HG02623 (cell line): ENCODE results near the gene ETFBKMT.
A peak's percentile ranks its signal among the peaks of the same experiment; 100 is the strongest.
"Not testable (repeated sequence)": the region's sequence is repeated elsewhere in the genome, so short reads cannot be mapped to it uniquely, and the experiment has no call there.

ENCODE experiments used
- ATAC-seq: cut with Tn5 transposase; IDR thresholded peaks from one replicate; pipeline ENCODE4 v1.9.1; 2021; ENCODE audit warnings: moderate library complexity; ENCODE audit not compliant: unreplicated experiment

ETFBKMT gene

DNA sequence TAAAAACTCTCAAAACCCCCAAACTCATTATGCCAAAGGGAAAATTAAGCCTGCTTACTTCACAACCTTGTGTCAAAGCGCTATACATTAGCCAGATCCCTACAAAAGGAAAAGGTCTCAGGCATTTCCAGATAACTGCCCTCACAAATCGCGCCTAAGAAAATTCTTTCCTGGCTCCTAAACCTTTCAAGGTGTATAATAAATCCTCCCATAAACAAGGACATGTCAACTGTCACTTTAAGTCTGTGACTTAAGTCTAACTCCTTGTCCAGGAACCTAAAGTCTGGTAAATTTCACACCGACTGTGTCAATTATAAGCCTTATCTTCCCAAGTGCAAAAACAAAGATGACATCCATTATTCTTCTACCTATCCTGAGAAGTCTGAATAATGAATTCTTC lies 4.3 kb upstream of the ETFBKMT start:
- ATAC-seq, result no peak

DNA sequence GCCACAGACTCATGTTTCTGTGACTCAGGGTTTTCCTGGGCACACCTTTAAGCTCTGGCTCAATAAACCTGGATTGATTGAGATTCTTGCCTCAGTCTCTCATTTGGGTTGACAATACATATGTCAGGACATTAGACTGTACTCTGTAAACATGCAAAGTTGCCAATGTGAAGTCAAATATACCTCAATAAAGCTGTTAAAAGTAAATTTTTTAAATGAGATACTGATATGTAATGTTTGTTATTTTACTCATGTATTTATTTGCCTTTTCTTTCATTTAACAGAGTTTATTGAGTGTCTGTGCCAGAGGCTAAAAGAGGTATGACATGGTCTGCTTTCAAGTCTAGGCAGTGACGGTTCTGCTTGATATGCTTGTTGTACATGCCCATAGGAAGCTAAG lies 3.7 kb upstream of the ETFBKMT start:
- no peak for ATAC-seq

DNA sequence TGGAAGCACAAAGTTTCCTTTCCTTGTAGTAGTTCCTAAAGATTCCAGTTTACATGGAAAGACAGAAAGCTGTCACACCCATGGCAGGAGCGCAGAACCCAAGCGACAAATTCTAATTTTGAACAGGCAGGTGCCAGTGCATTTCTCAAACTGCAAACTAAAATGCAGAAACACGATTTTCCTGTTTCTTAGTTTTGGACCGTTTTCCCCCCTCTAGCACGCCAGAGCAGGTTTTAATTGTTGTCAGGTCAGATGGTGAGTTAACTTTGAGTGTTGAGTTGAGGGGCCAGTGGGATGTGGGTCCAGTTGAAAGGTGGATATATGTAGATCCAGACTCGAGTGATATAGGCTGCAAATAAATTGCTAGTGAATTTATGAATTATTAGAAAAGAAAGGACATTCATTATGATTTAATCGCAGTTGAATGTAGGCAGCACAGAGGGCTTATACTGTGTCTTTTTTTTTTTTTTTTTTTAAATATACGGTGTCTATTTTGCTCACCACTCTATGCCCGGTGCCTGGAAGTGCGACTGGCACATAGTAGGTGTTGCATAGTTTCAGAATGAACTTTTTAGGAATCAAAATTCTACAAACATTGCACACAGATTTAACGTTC lies 909 bp upstream of the ETFBKMT start:
- no peak for ATAC-seq

DNA sequence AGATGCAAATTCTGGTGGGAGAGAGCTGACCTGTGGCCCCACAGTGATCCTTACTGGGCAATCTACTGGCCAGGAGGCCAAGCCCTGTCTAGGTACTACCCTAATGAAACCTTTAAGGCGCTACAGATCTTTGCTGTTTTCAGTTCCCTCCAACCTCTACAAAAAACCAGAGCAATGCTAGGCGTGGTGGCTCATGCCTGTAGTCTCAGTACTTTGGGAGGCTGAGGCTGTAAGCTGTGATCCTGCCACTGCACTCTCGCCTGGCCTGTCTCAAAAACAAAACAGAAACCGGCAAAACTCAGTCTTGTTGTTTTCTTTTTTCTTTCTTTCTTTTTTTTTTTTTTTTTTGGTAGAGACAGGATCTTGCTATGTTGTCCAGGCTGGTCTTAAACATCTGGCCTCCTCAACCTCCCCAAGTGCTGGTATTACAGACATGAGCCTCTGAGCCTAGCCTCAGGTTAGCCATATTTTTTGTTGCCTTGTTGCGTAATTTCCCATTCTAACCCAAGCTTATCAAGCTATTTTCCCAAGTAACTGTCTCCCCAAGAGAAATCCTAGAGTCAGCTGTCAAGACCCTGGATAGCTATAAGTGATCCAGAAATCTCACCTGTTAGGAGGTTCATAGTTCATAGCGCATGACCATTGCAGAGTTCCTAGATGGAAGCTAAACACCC lies 2.8 kb downstream of the ETFBKMT start:
- ATAC-seq, result no peak

DNA sequence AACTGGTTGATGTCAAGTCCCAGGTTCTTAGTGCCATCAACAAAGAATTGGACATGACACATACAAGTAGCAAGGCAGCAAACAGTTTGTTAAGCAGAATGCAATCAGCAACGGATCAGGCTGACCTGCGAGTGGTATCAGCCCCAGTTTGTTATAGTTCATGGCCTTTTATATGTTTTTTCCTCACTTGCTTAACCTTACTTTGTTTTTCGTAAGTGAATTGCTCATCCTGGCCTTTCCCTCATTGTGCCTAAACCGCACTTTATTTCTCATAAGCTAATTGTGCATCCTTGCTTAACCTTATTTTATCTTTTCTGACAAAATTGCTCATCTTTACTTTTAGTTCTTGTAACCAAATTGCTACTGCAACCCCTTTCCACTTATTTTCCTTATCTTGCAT lies 4.1 kb downstream of the ETFBKMT start:
- ATAC-seq, result no peak

DNA sequence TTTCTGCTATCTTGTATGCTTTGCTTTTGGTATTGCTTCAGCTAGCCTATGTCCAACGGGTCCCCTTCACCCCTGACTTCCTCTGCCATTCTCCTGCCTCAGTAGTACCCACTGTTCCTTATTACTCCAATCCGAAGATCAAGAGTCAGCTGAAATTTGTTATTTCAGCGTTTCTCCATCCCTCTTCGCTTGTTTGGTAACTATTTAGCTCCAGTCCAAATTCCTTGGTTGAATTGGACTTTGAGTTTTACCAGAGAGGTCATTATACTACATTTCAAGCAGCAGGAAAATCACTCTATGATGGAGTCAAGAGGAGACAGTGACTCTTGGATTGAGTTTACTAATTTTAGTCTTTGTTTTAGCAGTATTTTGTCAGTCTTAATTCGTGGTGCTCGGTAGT lies 4.5 kb downstream of the ETFBKMT start:
- no peak for ATAC-seq

DNA sequence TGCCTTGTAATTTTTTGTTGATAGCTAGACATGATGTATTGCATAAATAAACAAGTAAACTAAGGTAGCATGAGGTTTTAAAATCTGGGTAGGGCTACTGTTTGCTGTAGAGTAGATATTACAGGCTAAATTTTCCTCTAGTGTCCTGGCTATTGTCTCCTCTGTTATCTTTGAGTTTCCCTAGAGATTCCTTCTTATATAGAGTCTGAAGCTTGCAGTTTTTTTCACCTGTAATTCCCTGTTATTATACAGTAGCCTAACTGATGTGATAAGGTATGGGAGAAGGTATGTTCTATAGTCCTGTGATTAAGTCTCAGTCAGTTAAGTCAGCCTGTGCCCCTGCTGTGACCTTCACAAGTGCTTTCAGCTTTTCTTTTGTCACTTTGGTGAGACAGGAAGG lies 9.5 kb downstream of the ETFBKMT start:
- ATAC-seq, result no peak

DNA sequence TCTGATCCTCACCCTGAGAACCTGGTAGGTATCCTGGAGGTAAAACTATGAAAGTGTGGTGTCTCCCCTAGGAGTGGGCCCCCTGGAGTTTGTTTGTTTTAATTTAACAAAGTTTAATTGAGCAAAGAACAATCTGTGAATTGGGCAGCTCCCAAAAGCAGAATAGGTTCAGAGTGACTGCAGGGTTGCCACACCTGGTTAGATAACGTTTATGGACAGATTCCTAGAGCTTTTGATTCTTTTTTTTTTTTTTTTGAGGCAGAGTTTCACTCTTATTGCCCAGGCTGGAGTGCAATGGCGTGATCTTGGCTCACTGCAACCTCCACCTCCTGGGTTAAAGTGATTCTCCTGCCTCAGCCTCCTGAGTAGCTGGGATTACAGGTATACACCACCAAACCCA lies 10.1 kb downstream of the ETFBKMT start:
- ATAC-seq, result not testable (repeated sequence)

DNA sequence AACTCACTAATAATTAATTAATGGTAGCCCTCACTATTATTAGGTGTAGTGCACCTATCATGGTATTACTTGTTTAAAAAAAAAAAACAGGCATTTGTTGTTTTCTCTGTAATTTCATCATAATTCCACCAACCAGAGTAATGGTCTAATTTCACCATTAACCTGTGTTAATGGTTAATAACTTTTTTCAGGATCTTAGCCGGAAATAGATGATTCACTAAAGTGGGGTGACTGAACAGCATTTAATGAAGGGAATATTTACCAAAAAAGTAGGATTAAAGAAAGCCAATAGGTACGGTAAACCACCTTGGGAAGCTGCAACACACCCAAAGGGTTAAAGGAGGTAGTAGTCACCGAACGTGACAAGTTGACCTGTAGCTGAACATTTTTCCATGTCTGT lies 13.0 kb downstream of the ETFBKMT start:
- no peak for ATAC-seq

DNA sequence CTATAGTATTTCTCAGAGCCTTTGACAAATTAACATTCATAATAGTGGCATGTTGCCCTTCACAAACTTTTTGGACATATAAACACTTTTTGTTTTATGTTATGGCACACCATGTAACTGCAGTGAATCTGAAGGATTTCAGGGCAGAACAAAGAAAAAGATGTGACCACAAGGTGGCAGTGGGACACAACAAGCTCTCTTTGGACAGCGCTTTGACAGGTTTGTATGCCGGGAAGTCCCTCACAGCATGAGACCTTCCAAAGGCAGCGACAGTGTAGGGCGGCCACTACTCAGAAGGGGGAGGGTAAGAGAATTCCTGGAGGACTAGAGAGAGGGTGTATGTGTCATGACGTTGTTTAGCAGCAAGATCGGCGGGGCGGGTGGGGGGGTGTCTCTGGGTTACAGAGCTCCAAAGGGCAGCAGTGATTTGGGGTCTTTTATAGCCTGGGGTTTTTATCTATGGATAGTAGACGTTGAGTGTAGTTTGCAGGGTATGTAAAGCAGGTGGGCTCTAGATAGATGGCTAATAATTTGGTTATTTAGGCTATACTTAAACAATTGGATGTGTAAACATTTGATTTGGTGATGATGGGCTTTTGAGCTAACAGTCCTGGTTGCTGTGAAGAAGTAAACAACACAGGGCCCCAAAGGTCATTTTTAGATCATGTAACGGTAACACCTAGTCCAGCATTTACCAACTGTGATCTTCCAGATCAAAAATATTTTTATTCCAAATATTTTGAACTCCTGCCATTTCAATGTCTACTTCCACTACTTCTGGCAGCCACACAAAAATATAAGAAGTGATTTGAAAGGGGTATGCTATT lies 22.9 kb downstream of the ETFBKMT start:
- ATAC-seq, result peak; percentile 77

DNA sequence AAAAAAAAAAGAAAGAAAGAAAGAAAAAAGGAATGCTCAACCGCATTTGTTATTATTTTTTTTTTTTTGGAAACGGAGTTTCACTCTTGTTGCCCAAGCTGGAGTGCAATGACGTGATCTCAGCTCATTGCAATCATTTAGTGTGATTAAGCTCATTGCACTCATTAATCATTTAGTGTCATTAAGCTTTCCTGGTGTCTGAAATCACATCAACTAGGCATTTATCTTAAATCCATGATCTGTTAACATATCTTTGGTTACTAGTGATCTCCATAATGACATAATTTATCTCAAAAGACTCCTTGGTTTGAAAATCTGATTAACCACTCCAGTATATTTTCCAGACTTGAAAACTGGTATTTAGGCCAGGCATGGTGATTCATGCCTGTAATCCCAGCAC lies 26.3 kb downstream of the ETFBKMT start:
- ATAC-seq, result no peak

DNA sequence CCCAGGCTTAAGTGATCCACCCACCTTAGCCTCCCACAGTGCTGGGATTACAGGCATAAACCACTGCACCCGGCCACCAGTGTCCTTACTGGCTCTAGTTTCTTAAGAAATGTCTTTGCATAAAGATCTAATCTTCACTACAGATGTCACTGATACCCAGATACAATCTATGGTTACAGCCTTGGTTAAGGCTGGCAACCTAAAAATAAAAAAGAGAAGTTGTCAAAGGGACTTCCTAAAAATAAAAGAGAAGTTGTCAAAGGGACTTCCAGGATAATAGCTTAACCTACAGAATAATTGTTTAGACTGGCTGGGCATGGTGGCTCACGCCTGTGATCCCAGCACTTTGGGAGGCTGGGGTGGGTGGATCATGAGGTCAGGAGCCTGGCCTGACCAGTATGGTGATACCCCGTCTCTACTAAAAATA lies 27.6 kb downstream of the ETFBKMT start:
- ATAC-seq, result peak; percentile 76

DNA sequence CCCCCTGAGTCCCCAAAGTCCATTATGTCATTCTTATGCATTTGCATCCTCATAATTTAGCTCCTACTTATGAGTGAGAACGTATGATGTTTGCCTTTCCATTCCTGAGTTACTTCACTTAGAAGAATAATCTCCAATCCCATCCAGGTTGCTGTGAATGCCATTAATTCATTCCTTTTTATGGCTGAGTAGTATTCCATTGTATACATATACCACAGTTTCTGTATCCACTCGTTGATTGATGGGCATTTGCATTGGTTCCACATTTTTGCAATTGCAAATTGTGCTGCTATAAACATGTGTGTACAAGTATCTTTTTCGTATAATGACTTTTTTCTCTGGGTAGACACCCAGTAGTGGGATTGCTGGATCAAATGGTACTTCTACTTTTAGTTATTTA lies 30.4 kb downstream of the ETFBKMT start:
- not testable (repeated sequence) for ATAC-seq

DNA sequence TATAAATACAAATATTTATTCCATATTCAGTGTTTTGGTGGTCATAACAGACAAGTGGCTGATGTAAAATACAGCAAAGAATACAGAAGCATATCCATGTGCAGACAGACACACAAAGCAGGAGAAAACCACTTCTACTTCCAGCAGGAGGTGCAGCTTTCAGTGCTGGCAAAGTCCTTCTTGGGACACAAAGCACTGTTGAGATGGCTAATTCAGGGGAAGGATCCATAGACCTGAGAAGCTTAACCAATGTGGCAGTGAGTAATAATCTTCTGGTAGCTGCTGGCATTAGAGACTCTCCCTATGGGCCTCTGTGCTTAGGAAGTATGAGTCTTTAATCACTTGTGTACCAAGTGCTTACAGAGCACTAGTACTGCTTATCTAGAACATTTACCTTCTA lies 42.6 kb downstream of the ETFBKMT start:
- ATAC-seq, result no peak

DNA sequence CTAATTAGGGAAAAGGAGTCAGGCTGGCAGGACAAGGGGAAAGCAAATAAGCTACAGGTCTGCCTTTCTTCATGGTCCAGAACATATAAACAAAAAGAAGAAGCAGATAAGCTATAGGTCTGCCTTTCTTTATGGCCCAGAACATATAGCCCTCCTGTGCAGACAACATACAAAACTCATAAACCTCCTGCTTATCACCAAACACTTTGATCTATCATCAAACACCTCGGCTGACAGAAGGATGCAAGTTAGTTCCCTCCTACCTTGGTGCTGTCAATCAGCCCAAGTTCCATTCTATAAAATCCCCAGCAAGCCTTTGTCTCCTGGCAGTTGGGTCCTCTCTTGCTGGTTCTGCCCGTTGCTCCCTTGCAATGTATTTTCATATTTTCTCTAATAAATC lies 46.1 kb downstream of the ETFBKMT start:
- no peak for ATAC-seq

DNA sequence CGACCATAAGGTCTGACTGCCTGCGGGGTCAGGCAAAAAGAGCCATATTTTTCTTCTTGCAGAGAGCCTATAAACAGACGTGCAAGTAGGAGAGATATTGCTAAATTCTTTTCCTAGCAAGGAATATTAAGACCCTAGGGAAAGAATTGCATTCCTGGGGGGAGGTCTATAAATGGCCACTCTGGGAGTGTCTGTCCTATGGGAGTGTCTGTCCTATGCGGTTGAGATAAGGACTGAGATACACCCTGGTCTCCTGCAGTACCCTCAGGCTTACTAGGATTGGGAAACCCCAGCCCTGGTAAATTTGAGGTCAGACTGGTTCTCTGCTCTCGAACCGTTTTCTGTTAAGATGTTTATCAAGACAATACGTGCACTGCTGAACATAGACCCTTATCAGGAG lies 48.6 kb downstream of the ETFBKMT start:
- ATAC-seq, result not testable (repeated sequence)

DNA sequence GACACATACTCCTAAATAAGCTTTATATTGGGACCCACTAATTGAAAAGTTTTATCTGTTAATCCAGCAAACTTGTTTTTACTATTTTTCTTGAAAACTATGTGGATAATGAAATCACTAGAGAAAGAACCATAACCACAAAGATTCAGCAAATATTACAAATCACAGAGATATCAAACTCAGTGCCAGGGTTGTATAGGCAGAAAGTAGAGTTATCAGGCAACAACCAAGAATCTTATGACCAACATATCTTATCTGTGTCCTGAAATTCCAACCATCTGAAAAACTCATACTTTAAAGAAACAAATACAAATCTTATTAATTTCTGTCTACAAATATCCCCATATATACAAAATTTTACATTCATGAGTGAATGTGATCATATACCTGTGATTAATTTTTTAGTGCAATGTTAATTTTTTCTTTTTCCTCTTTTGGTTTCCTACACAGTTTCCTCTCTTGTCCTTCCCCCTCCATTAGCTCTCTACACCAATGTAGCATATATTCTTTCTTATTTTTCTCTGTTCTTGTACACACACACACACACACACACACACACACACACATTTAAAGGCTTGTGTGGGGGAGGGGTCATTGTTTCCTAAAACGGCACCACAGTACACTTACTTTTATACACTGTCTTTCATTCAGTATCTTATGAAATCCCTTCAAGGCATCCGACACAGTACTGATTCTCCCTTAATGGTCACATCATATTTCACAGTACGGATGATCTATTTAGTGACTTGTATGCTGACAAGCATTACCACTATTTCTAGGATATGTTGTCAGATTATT lies 50.7 kb downstream of the ETFBKMT start:
- no peak for ATAC-seq

DNA sequence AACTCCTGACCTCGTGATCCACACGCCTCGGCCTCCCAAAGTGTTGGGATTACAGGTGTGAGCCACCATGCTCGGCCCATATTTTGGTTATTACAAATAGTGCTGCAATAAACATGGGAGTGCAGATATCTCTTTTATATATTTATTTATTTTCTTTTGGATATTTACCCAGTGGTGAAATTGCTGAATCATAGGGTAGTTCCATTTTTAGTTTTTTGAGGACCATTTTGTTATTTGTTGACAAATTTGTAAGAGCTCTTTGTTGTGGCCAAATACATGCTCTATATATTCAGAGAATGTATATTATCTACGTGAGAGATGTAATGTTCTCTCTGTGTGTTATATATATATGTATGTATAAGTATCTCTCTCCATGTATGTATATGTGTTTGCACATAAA lies 53.4 kb downstream of the ETFBKMT start:
- ATAC-seq, result no peak

DNA sequence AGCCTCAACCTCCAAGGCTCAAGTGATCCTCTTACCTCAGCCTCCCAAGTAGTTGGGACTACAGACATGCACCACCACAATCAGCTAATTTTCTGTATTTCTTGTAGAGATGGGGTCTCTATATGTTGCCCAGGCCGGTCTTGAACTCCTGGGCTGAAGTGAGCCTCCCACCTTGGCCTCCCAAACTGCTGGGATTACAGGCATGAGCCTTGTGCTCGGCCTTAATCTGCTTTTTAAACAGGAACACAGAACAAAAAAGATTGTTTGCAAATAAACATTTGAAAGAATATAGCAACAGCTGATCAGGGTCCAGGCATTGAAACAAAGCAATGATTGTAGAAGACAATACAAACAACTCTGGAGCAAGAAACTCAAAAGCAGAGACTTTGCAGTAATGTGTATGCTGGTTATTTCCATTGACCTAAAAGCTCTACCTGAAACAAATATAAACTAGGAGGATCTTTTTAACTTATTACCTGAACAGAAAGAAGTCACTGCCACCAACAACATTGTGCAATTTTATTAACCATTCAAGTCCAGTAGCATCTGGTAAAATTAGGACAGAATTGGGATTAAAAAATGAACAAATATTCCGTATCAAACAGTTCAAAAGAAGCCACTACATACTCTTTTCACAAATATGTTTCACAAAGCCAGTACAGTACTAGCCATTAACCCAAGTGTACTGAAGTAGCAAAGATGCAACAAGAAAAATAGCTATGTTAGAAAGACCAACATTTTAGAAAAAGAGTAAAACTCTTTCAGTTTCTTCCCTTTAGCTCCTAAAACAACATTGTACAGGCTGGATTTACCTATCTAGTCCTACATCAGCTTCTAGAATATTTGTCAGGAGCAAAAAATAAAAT lies 55.2 kb downstream of the ETFBKMT start:
- ATAC-seq, result no peak

DNA sequence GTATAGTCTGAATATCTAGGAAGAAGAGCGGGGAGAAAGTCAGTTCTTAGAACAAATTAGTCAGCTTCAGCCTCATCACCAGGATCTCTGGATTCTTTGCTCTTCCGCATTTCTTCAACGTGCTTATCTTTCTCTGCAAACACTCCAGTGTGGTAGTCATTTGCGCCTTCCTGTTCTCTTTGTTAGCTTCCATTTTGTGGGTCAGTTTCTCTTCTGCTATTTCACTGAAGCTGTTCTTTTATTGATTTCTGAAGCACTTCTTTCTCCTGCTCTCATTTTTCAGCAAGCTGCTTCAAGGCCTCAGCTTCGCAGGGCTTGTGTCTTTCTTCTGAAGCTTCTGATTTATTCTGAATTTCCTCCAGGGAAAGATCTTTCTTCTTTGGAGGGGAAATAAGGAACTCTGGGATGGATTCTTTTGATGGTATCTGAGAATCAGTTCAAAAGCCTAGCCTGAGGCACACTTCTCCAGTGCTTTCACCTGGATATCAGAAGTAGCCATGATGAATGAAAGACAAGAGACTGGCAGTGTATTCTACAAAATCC lies 55.9 kb downstream of the ETFBKMT start:
- no peak for ATAC-seq
